HG03060 (cell line): ENCODE data around the gene TTLL11.

ENCODE experiments used
- ATAC-seq: cut with Tn5 transposase; IDR thresholded peaks from one replicate; pipeline ENCODE4 v1.9.1; 2021; ENCODE audit warnings: low read depth, moderate number of reproducible peaks; ENCODE audit not compliant: unreplicated experiment

Gene TTLL11

DNA sequence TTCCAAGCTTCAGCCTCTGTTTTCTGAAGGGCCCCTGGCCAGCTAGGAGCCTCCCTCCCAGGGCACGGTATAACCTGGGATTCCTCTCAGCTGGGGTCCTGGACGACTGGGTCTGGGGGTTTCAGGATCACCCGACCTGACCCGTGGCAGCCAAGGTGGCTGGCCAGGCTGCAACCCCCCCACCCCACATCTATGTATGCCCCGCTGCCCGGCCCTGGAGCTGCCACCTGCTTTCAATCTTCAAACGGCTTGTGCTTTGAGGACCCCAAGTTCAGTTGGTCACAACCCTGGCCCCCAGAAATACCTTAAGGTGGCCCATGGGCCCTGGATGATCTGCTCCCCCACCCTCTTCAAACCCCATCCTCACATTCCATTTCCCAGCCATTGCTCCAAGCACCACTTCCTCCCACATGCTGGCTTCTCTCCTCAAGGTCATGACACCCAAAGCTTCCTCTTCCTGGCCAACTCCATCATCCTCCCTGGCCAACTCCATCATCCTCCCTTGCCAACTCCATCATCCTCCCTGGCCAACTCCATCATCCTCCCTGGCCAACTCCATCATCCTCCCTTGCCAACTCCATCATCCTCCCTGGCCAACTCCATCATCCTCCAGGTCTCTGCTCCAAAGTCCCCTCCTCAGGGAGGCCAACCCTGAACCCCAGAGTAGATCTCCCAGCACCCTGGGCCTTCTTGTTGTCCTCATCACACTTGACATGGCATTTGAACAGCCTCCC lies 17.2 kb upstream of the TTLL11 start:
- no peak for ATAC-seq

DNA sequence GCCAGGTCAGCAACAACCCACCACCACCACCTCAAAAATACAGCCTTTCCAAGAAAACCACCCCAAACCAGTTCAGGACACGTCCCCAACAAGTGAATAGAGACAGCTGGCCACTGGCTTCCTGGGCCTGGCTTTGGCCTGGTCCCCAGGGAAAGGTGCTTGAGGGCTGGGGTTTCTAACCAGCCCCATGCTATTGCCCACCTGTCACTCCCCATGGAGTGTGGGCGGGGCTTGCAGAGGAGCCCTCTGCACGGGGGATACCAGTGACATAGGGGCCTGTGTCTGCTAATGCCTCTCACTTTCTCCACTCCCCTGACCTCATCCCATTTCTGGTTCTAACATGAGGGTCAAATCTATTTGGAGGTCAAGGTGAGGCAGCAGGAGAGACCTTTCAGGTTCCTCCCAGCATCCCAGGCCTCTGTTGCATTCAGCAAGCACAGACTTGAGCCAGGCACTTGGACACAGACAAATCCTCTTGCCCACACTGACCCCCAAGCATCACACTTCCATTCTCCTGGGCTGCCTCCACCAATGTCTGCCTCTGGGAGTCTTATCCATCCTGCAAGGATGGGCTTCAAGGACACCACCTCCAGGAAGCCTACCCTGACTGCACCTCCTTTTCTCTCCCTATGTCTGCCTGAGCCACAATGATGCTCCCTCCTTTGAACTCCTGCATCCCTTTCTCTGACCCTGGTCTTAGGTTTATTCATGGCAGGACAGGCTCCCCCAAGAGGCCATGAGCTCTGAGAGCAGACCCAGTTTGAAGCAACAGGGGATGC lies 16.1 kb upstream of the TTLL11 start:
- ATAC-seq = no peak

DNA sequence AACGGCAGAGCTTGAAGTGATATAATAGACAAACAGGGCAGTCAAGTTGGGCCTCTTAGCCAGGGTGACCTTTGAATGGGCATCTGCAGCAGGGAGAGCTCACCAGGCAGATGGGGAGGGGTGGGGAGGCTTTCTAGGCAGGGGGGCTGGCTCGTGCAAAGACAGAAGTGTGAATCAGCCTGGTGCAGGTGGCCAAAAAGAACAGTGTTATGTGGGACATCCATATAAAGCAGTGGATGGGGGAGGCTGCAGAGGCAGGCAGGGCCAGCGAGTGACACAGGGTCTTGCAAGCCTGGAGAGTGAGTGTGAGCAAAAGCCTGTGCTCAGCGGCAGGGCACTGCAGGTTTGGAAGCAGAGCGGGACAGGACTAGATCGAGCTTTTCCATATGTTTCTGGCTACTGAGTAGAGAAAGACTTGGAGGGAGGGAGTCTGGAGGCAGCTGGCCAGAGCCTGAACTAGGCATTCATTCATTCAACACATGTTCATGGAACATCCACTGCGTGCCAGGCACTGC lies 14.2 kb upstream of the TTLL11 start:
- no peak for ATAC-seq

DNA sequence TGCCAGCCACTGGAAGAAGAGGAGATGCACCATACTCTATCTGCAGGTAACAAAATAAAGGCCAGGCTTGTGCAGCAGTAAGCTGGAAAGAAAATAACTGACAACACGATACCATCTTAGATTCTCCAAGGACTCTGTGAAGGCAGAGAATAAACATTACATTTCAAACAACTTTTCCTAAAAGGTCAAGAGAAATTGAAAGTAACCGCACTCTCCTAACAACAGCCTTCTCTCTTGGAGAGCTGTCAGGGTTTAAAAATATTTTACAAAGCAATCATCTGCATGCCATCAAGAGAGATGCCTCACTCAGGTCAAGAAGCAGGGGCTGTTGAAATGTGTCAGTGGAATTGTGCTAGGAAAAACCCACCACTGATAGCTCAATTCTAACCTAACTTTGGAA lies 13.5 kb upstream of the TTLL11 start:
- no peak for ATAC-seq

DNA sequence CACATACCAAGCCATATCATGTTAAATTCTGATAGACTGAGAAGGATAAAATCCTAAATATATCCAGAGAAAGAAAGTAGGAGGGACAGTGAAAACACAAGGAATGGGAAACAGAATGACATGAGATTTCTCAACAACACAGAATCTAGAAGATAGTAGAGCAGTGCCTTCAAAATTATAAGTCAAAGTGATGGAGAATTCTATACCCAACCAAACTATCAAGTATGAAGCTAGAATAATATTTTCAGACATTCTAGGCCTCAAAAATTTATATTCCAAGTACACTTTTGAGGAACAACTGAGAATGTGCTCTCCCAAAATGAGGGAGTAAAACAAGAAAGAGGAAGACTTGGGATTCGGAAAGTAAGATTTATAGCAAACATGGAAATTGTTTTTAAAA lies 10.9 kb upstream of the TTLL11 start:
- no peak for ATAC-seq

DNA sequence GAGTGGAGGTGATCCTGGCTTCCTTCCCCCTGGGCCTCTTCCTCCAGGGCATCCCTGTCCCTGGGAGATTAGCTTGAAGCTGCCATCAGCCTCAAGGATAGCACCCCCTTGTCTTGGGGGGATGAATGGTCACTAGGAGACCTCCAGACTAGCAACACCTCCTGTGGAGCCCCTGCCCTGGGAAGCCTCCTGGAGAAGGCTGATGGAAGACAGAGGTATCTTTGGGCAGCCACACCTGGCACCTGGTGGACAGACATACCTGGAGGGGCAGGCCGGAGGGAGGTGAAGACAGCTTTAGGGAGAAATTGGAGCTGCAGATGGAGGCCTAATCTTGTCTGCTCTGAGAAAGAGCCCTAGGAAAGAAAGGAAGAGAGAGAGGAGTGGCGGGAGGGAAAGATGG lies 9.0 kb upstream of the TTLL11 start:
- no peak for ATAC-seq

DNA sequence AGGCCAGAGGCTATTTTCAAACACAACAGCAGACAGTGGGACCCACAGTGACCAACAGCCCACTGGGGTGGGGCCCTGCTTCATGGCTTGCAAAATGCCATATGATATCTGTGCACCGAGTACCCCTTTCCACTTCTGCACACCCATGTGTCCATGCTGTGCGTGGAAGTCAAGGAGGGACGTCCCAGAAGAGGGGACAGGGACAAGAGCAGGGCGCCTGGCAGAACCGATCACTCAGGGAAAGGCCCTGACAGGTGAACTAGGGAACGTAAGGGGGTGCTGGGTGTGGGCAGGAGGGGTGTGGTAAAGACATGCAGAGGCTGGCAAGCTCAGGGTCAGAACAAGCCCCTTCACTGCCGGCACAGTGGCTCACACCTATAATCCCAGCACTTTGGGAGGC lies 7.6 kb upstream of the TTLL11 start:
- no peak for ATAC-seq

DNA sequence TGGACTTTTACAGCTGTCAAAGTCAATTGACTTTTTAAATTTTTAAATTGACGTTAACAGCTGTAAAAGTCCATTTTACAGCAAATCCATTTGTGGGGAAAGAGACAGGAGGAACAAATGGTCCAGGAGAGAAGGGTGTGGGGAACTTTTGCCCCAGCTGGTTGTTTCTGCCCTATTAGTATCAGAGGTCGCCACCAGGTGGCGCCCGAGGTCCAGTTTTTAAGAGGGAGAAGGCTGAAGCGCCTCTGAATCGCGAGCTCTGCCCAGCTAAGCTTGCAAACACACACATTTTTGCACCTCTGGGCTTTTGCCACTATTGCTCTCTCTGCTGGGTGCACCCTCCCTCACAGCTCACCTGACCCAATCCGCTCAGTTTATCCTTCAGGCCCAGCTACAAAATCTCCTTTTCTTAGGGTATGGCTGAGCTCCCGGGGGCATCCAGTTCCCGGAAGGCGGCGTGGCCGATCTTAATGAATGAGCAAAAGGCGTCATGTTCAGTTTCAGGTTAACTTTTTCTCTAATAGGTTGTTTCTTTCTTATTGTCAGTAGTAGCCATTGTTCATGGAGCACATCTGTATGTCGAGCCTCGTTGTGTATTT lies 6.3 kb upstream of the TTLL11 start:
- ATAC-seq = no peak

DNA sequence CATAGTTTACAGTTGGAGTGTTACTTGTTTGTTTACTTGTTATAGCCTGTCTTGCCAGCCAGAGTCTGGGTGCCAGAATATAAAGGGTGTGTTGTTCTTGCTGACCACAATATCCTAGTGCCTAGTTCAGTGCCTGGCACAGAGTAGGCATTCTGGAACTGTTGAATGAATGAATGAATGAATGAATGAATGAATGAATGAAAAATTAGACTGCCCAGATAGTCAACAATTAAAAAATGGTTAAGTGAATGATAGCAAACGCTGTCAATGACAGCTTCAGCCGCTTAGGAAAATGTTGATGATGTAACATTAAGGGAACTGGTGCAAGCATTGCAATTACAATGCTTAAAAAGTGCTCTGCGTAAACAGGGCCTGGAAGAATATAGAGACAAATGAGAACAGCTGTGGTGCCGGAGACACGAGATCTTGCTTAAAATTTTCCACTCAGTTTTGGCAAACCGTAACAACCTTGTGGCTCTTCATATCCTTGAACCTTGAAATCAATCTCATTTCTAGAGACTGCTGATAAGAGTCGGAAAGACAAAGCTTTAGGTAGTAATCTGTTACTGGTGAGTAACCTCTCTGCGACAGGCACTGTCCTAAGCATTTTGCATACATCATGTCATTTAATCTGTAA lies 4.7 kb upstream of the TTLL11 start:
- no peak for ATAC-seq

DNA sequence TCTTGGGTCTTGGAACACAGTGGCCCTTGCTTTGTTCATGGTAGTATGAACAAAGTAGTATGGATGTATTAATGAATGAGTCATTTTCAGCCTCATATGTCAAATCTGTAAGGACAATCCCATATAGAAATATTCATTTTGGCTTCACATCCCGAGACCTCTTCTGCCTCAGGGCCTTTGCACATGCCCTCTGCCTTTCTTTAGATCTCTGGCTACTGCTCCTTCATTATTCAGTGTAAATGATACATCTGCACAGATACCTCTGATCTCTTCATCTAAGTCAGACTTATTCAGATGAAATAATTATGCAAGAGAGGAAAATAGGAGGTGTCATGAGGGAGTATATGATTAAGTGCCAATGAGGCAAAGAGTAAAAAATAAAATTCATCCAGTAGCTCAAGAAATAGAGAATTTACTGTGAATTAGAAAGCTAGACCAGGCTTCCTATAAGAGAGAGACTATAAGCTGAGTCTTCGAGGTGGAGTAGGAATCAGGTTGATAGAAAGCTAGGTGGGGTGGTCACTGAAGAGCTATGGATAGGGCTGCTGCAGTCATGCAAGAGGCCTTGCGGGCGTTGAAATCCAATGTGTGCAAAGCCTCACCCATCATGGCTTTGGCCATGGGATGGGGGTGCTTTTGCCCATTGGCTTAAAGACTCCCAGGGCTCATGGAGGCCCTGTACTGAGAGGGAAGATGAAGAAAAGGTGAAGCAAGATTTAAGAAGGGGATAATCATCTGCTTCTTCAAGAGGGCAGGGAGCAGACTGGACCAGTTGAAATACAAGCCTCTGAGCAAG lies 3.7 kb upstream of the TTLL11 start:
- no peak for ATAC-seq

DNA sequence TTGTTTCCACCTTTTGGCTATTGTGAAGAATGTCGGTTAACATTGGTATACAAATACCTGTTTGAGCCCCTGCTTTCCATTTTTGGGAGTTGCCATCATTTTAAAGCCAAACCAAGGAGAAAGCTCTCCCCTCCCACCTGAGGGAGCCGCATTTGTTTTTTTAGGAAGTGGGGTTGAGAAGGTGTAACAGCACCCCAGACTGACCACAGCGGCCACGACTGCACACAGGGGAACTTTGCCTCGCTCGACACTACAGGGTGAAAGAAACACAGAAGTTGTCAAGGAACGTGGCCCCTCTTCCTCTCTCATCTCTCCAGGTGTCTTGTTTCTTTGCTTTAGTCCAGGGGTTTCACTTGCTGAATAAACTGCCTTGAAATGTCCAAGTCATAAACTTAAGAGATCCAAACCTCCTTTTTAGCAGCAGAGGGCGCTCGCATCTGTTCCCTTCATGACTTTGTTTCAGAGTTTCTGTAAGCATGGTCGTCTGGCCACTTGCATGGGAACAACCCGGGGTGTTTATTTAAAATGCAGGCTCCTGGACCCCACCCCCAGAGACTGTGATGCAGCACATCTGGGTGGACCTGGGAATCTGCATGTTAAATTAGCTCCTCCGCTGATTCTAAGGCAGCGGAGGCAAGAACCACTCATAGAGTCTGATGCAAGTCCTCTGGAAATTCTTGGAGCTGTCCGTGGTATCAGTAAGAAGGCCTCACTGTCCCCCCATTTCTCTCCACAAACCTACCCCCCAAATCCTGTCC lies 2.1 kb upstream of the TTLL11 start:
- ATAC-seq = no peak

DNA sequence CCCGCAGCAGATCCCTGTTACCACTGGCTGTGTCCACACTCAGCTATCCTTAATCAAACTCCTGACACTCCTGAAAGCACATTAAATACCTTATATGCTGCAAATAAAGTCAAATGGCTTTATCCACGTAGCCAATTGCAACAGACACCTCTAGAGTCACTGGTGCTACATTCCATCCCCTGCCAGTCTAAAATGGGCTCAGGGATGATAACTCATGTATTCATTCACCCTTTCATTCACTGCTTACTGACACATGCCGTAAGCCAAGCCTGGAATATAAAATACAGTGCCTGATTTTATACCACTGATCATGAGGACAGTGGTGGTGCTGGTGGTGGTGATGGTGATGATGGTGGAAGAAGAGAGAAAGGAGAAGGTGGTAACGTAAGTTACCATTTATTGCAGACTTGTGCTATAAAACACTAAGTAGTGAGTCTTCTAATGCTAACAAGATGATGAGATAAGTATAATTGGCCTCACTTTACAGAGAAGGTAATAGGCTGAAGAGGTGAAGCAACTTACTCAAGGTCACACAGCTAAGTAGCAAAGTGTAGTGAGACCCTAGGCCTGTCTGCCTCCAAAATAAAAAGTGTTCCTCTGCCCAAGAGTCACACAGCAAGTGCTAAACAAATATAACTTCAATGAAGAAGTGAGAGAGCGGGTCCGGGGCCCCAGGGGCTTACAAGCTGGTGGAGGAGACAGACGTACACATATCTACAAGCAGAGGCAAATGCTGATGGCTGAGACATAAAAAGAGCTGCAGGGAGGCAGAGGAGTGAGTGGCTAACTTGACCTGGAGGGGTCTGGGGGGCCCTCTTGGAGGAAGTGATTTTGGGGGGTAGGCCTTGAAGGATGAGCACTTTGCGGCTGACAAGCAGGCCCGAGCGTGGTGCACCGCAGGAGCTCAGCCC lies 1.2 kb downstream of the TTLL11 start:
- no peak for ATAC-seq

DNA sequence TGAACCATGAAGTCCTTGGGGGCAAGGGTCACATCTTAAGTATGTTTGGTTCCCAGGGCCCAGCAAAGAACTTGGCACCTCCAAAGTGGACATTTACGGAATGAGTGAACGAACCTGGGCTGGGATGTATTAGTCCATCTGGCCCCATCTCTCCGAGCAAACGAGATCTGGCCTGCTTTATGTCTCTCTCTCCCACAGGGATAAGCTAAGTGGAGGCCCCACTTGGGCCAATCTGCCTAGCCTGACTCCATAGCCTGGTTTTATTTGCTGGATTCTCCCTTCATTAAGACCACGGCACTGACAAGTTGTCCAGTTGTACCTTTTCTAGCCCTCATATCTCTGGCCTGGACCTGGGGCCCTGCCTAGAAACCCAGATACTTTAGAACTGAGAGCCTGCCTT lies 2.1 kb downstream of the TTLL11 start:
- no peak for ATAC-seq

DNA sequence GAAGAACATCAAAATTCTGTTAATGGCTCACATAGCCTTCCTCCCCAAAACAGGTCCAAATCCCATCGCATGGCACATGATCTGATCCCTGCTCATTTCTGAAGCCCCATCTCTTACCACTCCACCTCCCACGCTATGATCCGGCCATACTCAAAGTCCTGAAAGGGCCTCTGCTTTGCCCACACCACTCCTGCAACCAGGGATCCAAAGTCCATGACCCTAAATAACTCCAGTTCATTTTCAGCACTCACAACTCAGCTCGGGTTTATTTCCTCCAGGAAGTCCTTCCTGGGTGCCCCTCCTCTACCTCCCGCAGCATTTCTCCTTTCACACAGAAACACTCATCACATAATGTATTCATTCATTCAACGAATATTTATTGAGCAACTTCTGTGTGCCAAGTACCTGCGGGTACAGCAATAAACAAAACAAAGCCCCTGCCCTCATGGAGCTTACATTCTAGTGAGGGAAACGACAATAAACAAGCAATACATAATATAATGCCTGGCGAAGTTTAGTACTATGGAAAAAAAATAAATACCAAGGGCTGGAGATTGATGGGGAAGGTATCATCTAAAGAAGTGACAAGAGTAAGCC lies 2.7 kb downstream of the TTLL11 start:
- no peak for ATAC-seq

DNA sequence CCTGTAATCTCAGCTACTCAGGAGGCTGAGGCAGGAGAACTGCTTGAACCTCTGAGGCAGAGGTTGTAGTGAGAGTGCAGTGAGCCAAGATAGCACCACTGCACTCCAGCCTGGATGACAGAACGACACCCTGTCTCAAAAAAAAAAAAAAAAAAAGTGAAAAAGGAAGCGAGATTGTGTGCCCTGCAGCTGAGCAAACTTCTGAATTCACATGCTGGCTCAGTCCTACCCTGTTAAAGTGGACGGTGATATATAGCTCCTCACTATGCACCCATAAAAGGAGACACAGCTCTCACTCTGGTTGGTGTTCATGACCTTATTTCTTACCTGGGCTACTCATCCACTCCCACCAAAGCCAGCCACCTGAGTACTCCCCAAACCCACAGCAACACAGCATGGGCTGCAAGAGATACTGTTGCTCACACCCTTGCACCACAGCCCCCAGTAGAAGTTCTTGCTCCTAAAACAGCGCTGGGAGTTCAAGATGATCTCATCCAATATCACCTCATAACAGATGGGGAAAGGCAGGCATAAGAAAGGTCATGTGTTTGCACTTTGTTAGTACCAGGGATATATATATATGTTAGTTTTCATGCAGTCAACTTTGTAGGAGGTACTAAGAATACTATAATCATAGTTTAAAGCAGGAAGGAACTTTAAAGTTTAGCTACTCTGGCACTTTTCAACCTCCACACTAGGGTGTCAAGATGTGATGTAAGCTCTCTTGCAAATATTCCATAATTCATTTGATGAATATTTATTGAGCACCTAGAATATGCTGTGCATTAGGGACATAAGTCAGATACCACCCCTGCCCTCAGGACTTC lies 4.0 kb downstream of the TTLL11 start:
- no peak for ATAC-seq

DNA sequence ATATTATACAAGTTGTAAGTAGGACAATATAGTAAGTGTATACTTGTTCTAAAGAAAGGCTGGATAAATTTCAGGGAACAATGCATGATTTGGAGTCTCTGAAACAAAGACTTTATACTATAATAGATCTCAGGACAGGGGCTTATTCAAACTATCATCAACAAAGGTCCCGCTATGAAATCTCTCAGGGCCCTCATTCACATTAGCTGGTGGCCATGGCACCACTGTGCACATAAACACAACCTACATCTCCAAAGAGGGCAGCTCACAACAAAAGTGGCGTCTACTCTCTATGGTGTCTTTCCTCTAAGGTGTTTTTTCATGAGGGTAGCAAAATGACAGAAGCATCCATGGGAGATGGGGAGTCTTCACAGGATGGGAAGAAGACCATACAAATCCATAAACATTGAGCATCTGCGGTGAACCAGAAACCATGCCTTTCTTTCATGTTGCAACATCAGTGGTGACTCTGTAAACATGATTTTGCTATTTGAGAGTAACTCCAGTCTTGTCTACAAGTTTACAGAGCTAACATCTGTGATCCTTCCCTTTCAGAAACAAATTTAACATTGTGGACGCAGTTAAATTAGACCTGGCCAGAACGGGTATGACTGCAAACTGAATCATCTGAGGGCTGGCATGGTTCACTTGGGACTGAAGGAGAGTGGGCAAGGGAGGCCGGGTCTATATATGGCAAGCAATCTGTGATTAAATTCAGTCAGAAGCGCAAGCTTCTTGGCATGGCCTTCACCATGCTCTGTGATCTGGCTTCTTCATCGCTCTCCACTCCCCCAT lies 5.5 kb downstream of the TTLL11 start:
- ATAC-seq = no peak

DNA sequence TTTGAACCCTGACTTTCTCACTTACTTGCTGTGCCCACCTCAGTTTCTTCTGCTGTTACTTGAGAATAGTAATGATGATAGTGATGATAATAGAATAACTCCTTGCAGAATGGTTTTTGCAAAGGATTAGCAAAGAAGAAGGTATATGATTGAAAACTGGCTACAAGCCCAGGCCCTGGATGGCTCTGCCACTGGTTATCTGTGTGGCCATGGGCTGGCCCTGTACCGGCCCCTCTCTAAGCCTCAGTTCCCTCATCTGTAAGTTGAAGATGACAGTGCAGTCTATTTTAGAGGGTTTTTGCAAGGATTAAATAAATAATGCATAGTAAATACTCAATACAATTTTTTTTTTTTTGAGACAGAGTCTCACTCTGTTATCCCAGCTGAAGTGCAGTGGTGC lies 6.2 kb downstream of the TTLL11 start:
- ATAC-seq = no peak
